Head of caudate nucleus (tissue), 42 donors: ENCODE data around the gene UCKL1.

Source experiments
- DNase-seq, 42 donors: peaks; one replicate each; pipeline versions ENCODE4 v3.0.0 to v3.0.0-alpha.2; 2020 to 2021; ENCODE audit warnings: mixed read lengths in 7 of 42
- intact Hi-C: fragments of 100-400 bp; cut with DNase I; formaldehyde crosslinking; loops from one replicate; pipeline ENCODE4 v1.15.0; 2022

Gene UCKL1

GRCh38 chr20:63903796-63904561, 52.2 kb downstream of the UCKL1 start:
- intact Hi-C loops: no loop called here
- no peak for DNase-seq

GRCh38 chr20:63900413-63900812, 55.8 kb downstream of the UCKL1 start:
- DNase-seq: peak in 1 of 42 donors; percentile 25
- intact Hi-C loops: no loop called here

GRCh38 chr20:63898882-63899558, 57.2 kb downstream of the UCKL1 start:
- intact Hi-C loops: no loop called here
- peak in 3 of 42 donors; percentile 22 to 53 (median 25) for DNase-seq

GRCh38 chr20:63897978-63898561, 58.1 kb downstream of the UCKL1 start:
- intact Hi-C loops: no loop called here
- no peak for DNase-seq

GRCh38 chr20:63896264-63897105, 59.7 kb downstream of the UCKL1 start:
- DNase-seq: peak in 34 of 42 donors; percentile 25 to 77 (median 49)
- intact Hi-C loops: no loop called here

- no peak for DNase-seq
- intact Hi-C loops: no loop called here
These were observed 60.3 kb downstream of the UCKL1 start for GRCh38 chr20:63895952-63896263.

GRCh38 chr20:63895202-63895951, 60.8 kb downstream of the UCKL1 start:
- no peak for DNase-seq
- intact Hi-C loops: no loop called here

GRCh38 chr20:63894358-63895201, 61.6 kb downstream of the UCKL1 start, which contains the start of gene DNAJC5:
Gene DNAJC5 (plus strand): TSS chr20:63895126. CDS start chr20:63928346, 33,220 bp downstream.
- peak; percentile 79 to 98 (median 96) for DNase-seq
- intact Hi-C loops: no loop called here

- intact Hi-C loops: no loop called here
- DNase-seq: no peak
These were observed 62.2 kb downstream of the UCKL1 start for GRCh38 chr20:63893999-63894357.

- no peak for DNase-seq
- intact Hi-C loops: no loop called here
These were observed 63.8 kb downstream of the UCKL1 start for GRCh38 chr20:63892402-63892801.

- DNase-seq: no peak
- intact Hi-C loops: no loop called here
These were observed 64.9 kb downstream of the UCKL1 start for GRCh38 chr20:63891061-63892002.

- no peak for DNase-seq
- intact Hi-C loops: no loop called here
These were observed 65.6 kb downstream of the UCKL1 start for GRCh38 chr20:63890616-63891015.

GRCh38 chr20:63890201-63890576, 66.0 kb downstream of the UCKL1 start:
- intact Hi-C loops: no loop called here
- DNase-seq: no peak
